ENCODE results near the gene C16orf86. TPM values are rescaled to one million over a fixed set of nuclear protein-coding genes. Genes with fewer than 3 reads are reported as not detected.

The C16orf86 gene
- total and polyA plus RNA-seq, 2 of the 8 experiments (the other 6 are each of a cell fraction or from before 2014, with no cell fraction given) = 1.4 to 2.3 TPM

GRCh38 chr16:67710607-67711006 lies 44.0 kb downstream of the C16orf86 start:
- no peaks in the 10 kb centered on the region; a peak in 1 of 8 replicates for H3K36me3 ChIP-seq (ENCODE audit: control insufficient read depth in 2 of 4, insufficient read depth in 4 of 4, low read length in 3 of 4)
- no peak overlapping the region for H3K4me3 ChIP-seq (ENCODE audit: extremely low read depth in 1 of 4, insufficient read depth in 2 of 4, low read depth in 3 of 4, low read length in 4 of 4)
- H3K9me3 ChIP-seq (ENCODE audit: insufficient read depth in 2 of 2, low read depth in 1 of 2, low read length in 1 of 2) = no peaks in the 10 kb centered on the region
- H3K14ac ChIP-seq (ENCODE audit: insufficient read length) = no peak overlapping the region
- H2AFZ ChIP-seq (ENCODE audit: low read length) = no peak overlapping the region
- H3K18ac ChIP-seq (ENCODE audit: extremely low read depth, low read length) = no peak overlapping the region
- H3K4me1 ChIP-seq (replicated peaks in 1 of 4; ENCODE audit: control insufficient read depth in 3 of 4, insufficient read depth in 4 of 4, low read length in 3 of 4) = peaks cover 0 to 13% (median 4%) of the 10 kb centered on the region in 4 experiments; a peak in 4 of 7 replicates
- no peak overlapping the region for H4K91ac ChIP-seq (replicated peaks; ENCODE audit: insufficient read length, low read length)
- no peak overlapping the region for H3K23ac ChIP-seq (ENCODE audit: insufficient read length)
- no peak overlapping the region for H4K8ac ChIP-seq (ENCODE audit: extremely low read depth, insufficient read depth, low read length)
- no peak overlapping the region for H2BK12ac ChIP-seq (ENCODE audit: low read depth, low read length)
- H2BK20ac ChIP-seq (ENCODE audit: low read length) = no peak overlapping the region
- H3K79me1 ChIP-seq (ENCODE audit: low read depth, low read length) = peaks cover 7% of the 10 kb centered on the region
- H2AK5ac ChIP-seq (ENCODE audit: low read depth, low read length) = no peak overlapping the region
- no peak overlapping the region for H3K4ac ChIP-seq (replicated peaks; ENCODE audit: insufficient read length, low read depth, low read length)
- H4K20me1 ChIP-seq (replicated peaks in 1 of 2; ENCODE audit: control insufficient read depth in 1 of 2, insufficient read depth in 2 of 2, low read length in 2 of 2) = peaks cover 0 to 6% of the 10 kb centered on the region in 2 experiments
- H3K79me2 ChIP-seq (ENCODE audit: control insufficient read depth in 1 of 2, insufficient read depth in 2 of 2, low read length in 2 of 2) = peaks cover 3 to 69% of the 10 kb centered on the region in 2 experiments; a peak in 3 of 4 replicates
- CTCF ChIA-PET (ENCODE audit: partially characterized antibody) = interaction anchor here (0.6 to 1.9 kb wide), 5 partner anchors 28 to 212 kb away, joined by 3 to 6 read pairs (median 4); no protein-coding TSS in a partner anchor
- H3K23me2 ChIP-seq (ENCODE audit: low read depth, low read length) = no peaks in the 10 kb centered on the region
- no peak for DNase-seq (ENCODE audit: low read depth in 1 of 2, low spot score in 2 of 2)
- H2BK120ac ChIP-seq (replicated peaks; ENCODE audit: low read depth, low read length) = no peak overlapping the region
- H3K27ac ChIP-seq (ENCODE audit: low read depth, low read length) = no peak overlapping the region
- H3K27me3 ChIP-seq (replicated peaks in 1 of 4; ENCODE audit: control insufficient read depth in 3 of 4, extremely low read depth in 1 of 4, insufficient read depth in 3 of 4, low read length in 3 of 4) = no peaks in the 10 kb centered on the region
- 88% methylated on average over 6 of the region's 6 CpGs; no CpG with 5 or more reads in 1 of the 2 experiments for WGBS, 2 experiments (ENCODE audit: extremely low coverage in 1 of 2, insufficient coverage in 1 of 2, insufficient read length in 1 of 2, insufficient replicate concordance in 2 of 2, low coverage in 1 of 2, low lambda C conversion rate in 2 of 2, missing lambda C conversion rate in 1 of 2)
- FAIRE-seq = no peak
- POLR2A ChIA-PET (ENCODE audit: partially characterized antibody) = interaction anchor here (1.6 to 3.3 kb wide), 2 partner anchors 9 to 40 kb away, joined by 4 to 16 read pairs; partner anchors contain the start of gene GFOD2
- no peak overlapping the region for H2BK5ac ChIP-seq (ENCODE audit: low read depth, low read length)
- no peak overlapping the region for H4K5ac ChIP-seq (ENCODE audit: insufficient read length, low read depth, low read length)
- H2BK15ac ChIP-seq (ENCODE audit: low read length) = no peak overlapping the region
- no peak overlapping the region for H3K56ac ChIP-seq (replicated peaks; ENCODE audit: insufficient read length, low read depth, low read length)
- no peak overlapping the region for H3K4me2 ChIP-seq (ENCODE audit: insufficient read depth in 1 of 2, low read depth in 2 of 2, low read length in 2 of 2)
- H3K9ac ChIP-seq (replicated peaks in 1 of 4; ENCODE audit: extremely low read depth in 1 of 4, low read depth in 3 of 4, low read length in 3 of 4) = no peak overlapping the region
- TF ChIP-seq TAF1 (IDR thresholded peaks at IDR 0.05; ENCODE audit: low read depth, low read length) (no peak), TBP (IDR thresholded peaks at IDR 0.05; ENCODE audit: low read depth, low read length) (no peak), RBBP5 (IDR thresholded peaks at IDR 0.05; ENCODE audit: borderline replicate concordance, low read depth, low read length) (no peak), MAFK (IDR thresholded peaks at IDR 0.05; ENCODE audit: low read depth, low read length) (no peak), CBX5 (IDR thresholded peaks at IDR 0.05; ENCODE audit: low read depth, low read length) (no peak), ATF3 (IDR thresholded peaks at IDR 0.05; ENCODE audit: insufficient read depth, low read depth, low read length) (no peak), SAP30 (IDR thresholded peaks at IDR 0.05; ENCODE audit: insufficient read depth, insufficient replicate concordance, low read length) (no peak), SP1 (IDR thresholded peaks at IDR 0.05; ENCODE audit: low read depth, low read length) (no peak), BACH1 (IDR thresholded peaks at IDR 0.05; ENCODE audit: low read length) (no peak), SUZ12 (IDR thresholded peaks at IDR 0.05; ENCODE audit: low read length) (no peak), HDAC2 (IDR thresholded peaks at IDR 0.05; ENCODE audit: borderline replicate concordance in 1 of 2, low read depth in 2 of 2, low read length in 2 of 2) (no peak), SRF (IDR thresholded peaks at IDR 0.05; ENCODE audit: low read depth, low read length) (no peak), HDAC6 (IDR thresholded peaks at IDR 0.05; ENCODE audit: low read depth, low read length) (no peak), NANOG (IDR thresholded peaks at IDR 0.05; ENCODE audit: insufficient read depth, low read depth, low read length, poor library complexity, severe bottlenecking) (no peak)

All from H1 (cell line).